ACC112 (cell line): ENCODE results near the gene ZKSCAN4.

ENCODE experiments used
- H2AFZ ChIP-seq: fragments of 200-600 bp; sonication (generic); one replicate; pipeline ENCODE4 v1.6.0; 2017; ENCODE audit warnings: antibody characterized with exemption, low read length; ENCODE audit not compliant: unreplicated experiment
- H3K27ac ChIP-seq: fragments of 200-600 bp; sonication (generic); 2 replicates; pipeline ENCODE4 v1.5.1; 2014; ENCODE audit warnings: low read depth, mild to moderate bottlenecking, antibody characterized with exemption, low read length, moderate library complexity
- H3K27me3 ChIP-seq: fragments of 200-600 bp; sonication (generic); 2 replicates; pipeline ENCODE4 v1.6.1; 2014; ENCODE audit warnings: mild to moderate bottlenecking, antibody characterized with exemption, low read length, moderate library complexity, mixed read lengths; ENCODE audit not compliant: insufficient read depth
- H3K36me3 ChIP-seq: fragments of 200-600 bp; sonication (generic); 2 replicates; pipeline ENCODE4 v1.6.1; 2016; ENCODE audit warnings: mild to moderate bottlenecking, antibody characterized with exemption, low read length, moderate library complexity, mixed read lengths; ENCODE audit not compliant: insufficient read depth
- H3K4me1 ChIP-seq: fragments of 200-600 bp; sonication (generic); one replicate; pipeline ENCODE4 v1.6.1; 2016; ENCODE audit warnings: low read length, mixed read lengths; ENCODE audit not compliant: insufficient read depth, unreplicated experiment, control insufficient read depth
- H3K4me3 ChIP-seq: fragments of 200-600 bp; sonication (generic); 2 replicates; pipeline ENCODE4 v1.5.1; 2014; ENCODE audit warnings: mild to moderate bottlenecking, low read depth, low read length
- H3K79me2 ChIP-seq: fragments of 200-600 bp; sonication (generic); one replicate; pipeline ENCODE4 v1.6.0; 2016; ENCODE audit warnings: low read length; ENCODE audit not compliant: control insufficient read depth, unreplicated experiment, insufficient read depth

ZKSCAN4 gene

DNA sequence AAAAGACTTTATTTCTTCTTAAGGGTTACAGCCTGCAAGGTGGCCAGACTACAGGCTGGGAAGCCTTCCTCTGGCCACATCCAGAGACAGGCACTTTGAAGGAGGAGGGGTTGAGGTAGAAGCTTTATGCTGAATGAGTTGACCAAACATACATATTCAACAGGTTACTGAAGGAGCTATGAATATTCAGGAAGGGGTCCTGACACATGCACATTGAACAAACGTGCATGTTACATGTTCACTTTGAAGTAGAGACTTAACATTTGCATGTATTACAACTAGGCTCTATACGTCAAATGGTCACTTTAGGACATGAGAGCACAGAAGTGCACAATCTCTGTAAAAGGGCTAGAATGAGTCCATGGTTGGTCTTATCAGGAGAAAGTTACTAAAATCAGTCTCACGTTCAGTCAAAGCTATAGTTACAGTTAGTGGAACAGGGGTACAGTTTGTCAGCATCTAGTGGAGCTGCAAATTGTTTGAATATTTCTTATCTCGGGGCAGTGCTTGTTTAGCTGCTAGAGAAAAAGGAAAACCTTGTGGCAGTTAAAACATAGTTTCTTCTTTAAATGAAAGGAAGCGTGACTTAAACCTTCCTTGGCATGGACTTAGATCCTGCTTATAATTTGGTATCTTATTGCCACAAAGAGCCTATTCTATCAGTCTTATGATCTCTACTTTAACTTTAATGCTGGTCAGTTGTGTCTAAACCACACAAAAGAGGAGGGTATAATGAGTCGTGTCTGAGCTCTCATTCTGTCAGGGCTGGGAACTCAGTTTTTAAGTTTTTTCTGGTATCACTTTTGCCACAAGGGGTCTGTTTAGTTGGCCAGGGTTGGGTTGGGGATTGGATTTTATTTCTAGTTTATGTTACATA, 31.6 kb downstream of the ZKSCAN4 start:
- Histone ChIP-seq H3K27me3 (peaks cover 6% of the 10 kb centered on the region; the same call in 1 of the 2 replicates), H2AFZ (peak overlapping the region; percentile 3), H3K4me3 (no peak overlapping the region), H3K79me2 (no peaks in the 10 kb centered on the region), H3K27ac (no peak overlapping the region), H3K36me3 (no peaks in the 10 kb centered on the region), H3K4me1 (peaks cover 4% of the 10 kb centered on the region)

DNA sequence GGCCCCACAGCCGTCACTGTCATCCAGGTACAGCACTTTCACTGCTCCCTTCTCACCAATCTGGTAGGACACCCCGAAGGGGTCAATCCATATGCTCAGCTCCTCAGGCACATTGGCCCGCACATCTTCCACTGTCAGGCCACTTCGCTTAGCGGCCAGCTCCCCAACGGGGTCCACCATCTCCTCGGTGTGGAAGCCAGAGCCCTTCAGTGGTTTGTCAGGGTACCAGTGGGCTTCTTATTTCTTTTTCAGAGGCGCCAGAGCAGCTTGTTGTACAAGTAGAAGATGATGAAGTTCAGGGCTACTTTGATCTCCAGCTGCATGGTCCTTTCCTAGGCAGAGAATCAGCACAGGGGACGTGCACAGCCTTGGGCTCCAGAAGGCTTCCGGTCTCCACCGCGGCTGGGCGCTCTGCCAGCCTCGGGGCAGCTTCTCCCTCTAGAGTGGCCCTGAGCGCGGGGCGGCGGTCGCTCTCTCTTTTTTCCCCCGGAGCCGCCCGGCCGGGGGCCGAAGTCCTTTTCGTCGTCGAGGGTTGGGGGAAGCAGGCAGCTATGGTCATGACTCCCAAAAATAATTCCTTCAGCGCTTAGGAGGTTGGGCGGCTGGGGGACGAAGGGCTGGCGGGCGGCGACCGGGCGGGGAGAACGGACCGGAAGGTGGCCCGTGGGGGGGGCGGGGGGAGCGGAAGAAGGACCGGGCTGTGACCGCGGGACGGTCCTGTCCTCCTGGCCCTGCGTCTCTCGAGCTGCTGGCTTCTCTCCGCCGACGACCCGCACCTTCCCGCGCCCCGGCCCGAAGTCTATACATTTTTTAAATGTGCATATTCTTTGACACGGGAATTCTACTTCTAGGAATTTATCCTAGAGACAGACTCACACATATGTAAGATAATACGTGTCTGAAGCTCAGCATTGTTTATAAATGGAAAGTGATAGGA, 33.5 kb downstream of the ZKSCAN4 start:
- H3K36me3 ChIP-seq: no peaks in the 10 kb centered on the region
- no peak overlapping the region for H3K27ac ChIP-seq
- peak overlapping the region; percentile 71 for H3K4me3 ChIP-seq
- H3K79me2 ChIP-seq: no peaks in the 10 kb centered on the region
- H2AFZ ChIP-seq: peak overlapping the region; percentile 95
- peaks cover 14% of the 10 kb centered on the region; the same call in 1 of the 2 replicates for H3K27me3 ChIP-seq
- no peaks in the 10 kb centered on the region for H3K4me1 ChIP-seq

DNA sequence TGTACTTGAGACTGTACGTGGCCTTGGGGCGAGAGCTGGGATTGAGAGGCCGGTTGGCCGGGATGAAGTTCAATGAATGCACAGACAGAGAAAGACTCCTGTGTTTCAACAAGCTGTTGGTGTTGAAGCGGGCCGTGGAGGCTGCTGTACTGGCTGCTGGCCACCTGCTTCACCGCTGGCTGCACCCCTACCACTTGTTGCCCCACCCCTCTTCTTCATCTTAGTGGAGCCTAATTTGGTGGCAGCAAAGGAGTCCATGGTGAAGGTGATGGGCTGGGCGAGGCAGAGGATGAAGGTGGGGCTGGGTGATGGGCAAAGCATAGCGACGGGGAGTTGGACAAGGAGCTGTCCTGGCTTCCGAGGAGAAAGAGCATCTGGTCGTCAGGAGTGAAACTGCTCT, 34.2 kb downstream of the ZKSCAN4 start:
- Histone ChIP-seq H3K27me3 (peaks cover 14% of the 10 kb centered on the region; the same call in 1 of the 2 replicates), H3K79me2 (no peaks in the 10 kb centered on the region), H3K27ac (no peak overlapping the region), H3K36me3 (no peaks in the 10 kb centered on the region), H3K4me1 (no peaks in the 10 kb centered on the region), H2AFZ (no peak overlapping the region), H3K4me3 (peak overlapping the region; percentile 71; the same call in 1 of the 2 replicates)

DNA sequence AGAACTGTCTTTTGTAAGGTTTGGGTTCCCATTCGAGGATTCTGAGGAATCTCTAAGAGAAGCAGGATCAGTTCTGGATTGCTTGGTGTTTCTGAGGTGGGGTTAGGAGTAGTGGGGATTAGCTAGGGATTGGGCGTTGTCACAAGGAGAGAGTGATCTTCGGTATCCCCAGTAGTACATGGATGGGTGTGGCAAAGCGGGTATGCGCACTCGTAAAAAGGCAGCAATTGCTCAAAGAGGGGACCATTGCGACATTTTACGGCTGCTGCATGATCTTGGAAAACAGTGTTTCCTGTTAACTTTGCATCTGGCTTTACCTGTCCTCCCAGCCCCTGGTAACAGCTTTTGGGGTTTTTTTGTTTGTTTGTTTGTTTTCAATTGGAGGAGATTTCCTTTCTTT, 36.6 kb downstream of the ZKSCAN4 start:
- H3K79me2 ChIP-seq: no peaks in the 10 kb centered on the region
- H3K27me3 ChIP-seq: peaks cover 26% of the 10 kb centered on the region
- no peaks in the 10 kb centered on the region for H3K4me1 ChIP-seq
- no peaks in the 10 kb centered on the region for H3K36me3 ChIP-seq
- no peak overlapping the region for H3K27ac ChIP-seq
- H2AFZ ChIP-seq: no peak overlapping the region
- H3K4me3 ChIP-seq: no peak overlapping the region

DNA sequence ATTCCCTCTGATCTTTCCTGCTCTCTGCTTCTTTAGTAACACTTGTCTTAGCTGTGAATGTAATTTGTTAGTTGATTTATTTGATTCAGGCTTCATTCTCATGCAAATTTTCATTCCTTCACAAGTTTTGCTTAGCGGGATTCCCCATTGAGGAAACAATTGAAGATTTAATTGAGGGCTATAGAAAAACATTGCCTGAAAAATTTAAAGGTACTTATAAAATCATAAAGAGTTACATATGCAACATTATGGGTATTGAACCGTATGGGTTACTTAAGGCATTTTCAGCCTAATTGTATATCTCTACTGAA, 38.9 kb downstream of the ZKSCAN4 start:
- Histone ChIP-seq H3K4me1 (no peaks in the 10 kb centered on the region), H3K27me3 (peaks cover 48% of the 10 kb centered on the region), H3K79me2 (no peaks in the 10 kb centered on the region), H3K27ac (no peak overlapping the region), H2AFZ (no peak overlapping the region), H3K36me3 (no peaks in the 10 kb centered on the region), H3K4me3 (peak overlapping the region; percentile 81)

DNA sequence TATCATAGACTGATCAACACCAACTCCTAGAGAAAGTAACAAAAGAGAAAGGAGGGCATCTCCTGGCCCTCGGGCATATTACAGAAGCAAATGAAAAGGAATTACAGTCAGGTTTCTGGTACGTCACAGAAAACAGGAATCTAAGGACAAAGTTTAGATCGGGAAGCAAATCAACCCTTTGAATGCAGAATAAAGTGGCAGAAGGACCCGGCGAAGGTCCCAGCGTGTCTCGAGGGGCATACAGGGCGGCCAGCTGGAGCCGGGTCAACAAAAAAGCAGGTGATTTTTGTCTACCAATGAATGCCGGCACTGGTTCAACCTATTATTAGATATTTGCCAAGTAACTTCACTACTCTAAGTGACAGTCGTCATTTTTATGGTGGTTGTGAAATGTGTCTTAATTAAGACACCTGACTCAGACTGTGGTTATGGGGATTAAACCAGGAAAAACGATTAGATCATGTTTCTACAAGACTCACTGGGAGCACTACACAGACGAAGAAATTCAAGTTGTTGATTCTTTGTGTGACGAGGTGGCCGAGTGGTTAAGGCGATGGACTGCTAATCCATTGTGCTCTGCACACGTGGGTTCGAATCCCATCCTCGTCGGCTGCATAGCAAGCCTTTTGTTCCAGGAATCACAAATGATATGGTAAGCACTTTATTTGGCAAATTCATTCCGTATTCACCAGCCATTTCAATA, 39.4 kb downstream of the ZKSCAN4 start:
- H3K36me3 ChIP-seq: no peaks in the 10 kb centered on the region
- H3K4me3 ChIP-seq: peak overlapping the region; percentile 81
- no peaks in the 10 kb centered on the region for H3K79me2 ChIP-seq
- no peaks in the 10 kb centered on the region for H3K4me1 ChIP-seq
- peaks cover 53% of the 10 kb centered on the region for H3K27me3 ChIP-seq
- peak overlapping the region; percentile 46 for H2AFZ ChIP-seq
- no peak overlapping the region for H3K27ac ChIP-seq

DNA sequence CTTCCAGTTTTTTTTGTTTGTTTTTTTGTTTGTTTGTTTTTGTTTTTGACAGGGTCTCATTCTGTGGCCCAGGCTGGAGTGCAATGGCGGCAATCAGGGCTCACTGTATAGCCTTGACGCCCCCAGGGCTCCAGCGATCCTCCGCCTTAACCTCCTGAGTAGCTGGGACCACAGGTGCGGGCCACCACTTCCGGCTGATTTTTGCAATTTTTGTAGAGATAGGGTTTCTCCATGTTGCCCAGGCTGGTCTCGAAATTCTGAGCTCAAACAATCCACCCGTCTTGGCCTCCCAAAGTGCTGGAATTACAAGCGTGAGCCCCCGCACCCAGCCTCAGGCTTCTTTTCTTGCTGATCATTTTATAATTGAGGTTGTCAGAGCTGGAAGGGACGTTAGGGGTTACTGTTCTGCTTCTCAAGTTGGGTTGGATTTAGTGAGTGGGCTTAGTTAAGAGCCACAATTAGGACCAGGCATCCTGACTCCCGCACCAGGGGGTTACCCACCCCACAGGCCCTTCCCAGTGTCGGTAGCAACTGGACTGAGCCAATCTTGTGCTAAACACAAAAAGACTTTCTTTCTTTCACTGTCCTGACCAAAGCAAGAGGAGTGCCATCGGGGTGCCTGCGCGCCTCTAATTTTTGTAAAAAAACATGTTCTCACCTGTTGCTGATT, 40.1 kb downstream of the ZKSCAN4 start:
- H3K27ac ChIP-seq: no peak overlapping the region
- H3K4me1 ChIP-seq: no peaks in the 10 kb centered on the region
- peak overlapping the region; percentile 81 for H3K4me3 ChIP-seq
- peak overlapping the region; percentile 46 for H2AFZ ChIP-seq
- H3K27me3 ChIP-seq: peaks cover 60% of the 10 kb centered on the region
- H3K79me2 ChIP-seq: no peaks in the 10 kb centered on the region
- no peaks in the 10 kb centered on the region for H3K36me3 ChIP-seq

DNA sequence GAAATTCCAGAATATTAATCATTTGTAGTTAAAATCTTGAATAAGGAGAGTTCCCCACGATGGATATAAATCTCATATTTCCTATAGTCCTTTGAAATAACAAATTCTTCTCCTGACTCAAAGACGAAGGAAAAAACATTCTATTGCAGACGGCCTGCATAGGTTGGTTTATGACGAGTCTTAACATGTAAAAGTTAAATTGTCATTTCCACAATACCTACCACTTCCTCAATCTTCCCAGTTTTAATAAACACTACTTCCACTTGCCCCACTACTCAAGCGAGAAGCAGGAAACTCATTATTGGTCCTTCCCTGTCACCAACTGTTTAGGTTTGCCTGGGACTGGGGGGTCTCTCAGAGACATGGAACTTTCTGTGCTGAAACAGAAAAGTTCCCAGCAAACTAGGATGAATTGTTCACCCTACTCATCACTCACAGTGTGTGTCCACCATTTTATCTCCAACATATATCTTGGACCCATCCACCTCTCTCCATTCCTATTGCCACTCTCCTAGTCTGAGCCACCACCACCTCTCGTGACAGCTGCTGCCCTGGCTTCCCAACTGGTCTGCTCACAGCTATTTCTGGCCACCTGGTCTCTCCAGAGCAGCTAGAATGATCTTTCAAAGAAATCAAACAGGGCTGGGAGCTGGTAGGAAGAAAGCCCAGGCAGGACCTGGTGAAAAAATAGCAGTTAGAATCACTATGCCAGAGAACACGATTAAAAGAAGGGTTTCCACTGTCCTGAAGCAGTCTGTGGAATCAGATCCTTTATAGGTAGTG, 42.1 kb downstream of the ZKSCAN4 start:
- Histone ChIP-seq H3K4me1 (no peaks in the 10 kb centered on the region), H3K27ac (no peak overlapping the region), H3K79me2 (no peaks in the 10 kb centered on the region), H3K36me3 (no peaks in the 10 kb centered on the region), H3K4me3 (no peak overlapping the region), H2AFZ (no peak overlapping the region), H3K27me3 (peaks cover 67% of the 10 kb centered on the region)

DNA sequence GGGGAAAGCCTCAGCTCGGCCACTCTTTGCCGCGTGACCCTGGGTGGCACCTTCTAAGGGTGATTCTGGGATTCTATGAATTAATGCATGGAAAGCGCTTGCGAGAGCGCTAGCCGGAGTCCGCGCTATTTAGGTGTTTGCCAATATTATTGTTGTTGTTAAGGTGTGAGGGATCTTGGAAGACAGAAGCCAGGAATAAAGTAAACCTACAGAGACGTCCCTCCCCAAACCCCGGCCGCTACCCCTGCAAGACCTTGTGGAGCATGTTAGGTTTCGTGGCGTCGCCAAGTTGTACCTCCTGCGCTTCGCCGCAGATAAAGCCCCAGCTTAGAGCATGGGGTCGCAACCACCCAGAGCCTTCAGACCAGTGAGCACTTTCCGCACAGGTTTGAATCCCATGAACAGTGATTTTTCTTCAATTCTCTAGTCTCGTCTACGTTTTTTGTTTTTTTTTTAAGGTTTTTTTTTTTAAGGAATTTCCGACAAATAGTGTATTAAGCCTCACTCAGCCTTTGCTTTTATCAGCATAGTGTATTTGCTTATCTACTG, 43.9 kb downstream of the ZKSCAN4 start:
- H3K4me1 ChIP-seq: no peaks in the 10 kb centered on the region
- no peak overlapping the region for H3K27ac ChIP-seq
- no peaks in the 10 kb centered on the region for H3K79me2 ChIP-seq
- H2AFZ ChIP-seq: peak overlapping the region; percentile 68
- H3K27me3 ChIP-seq: peaks cover 78% of the 10 kb centered on the region
- peak overlapping the region; percentile 72 for H3K4me3 ChIP-seq
- no peaks in the 10 kb centered on the region for H3K36me3 ChIP-seq
